BLaER1 treated with 17β-estradiol and CSF1 and Interleukin-3, amounts not matched to agents 10 nM and 100 nM (cell line): Measurements from ENCODE around the gene ZNF236.
"Not testable (repeated sequence)": the region's sequence is repeated elsewhere in the genome, so short reads cannot be mapped to it uniquely, and the experiment has no call there.

ENCODE experiments used
- H3K27ac ChIP-seq, 11 experiments: shearing (Covaris generic); formaldehyde crosslinking; 2 replicates each; pipeline ENCODE4 v1.8.1; 2022
- H3K27me3 ChIP-seq, 11 experiments: shearing (Covaris generic); formaldehyde crosslinking; 2 replicates each; pipeline ENCODE4 v1.8.1; 2022
- H3K36me3 ChIP-seq, 11 experiments: shearing (Covaris generic); formaldehyde crosslinking; 2 replicates each; pipeline ENCODE4 v1.8.1; 2022
- H3K4me1 ChIP-seq, 10 experiments: shearing (Covaris generic); formaldehyde crosslinking; 2 replicates each; pipeline ENCODE4 v1.8.1; 2022
- H3K4me2 ChIP-seq, 11 experiments: shearing (Covaris generic); formaldehyde crosslinking; 2 replicates each; pipeline ENCODE4 v1.8.1; 2022
- H3K4me3 ChIP-seq, 10 experiments: shearing (Covaris generic); formaldehyde crosslinking; 2 replicates each; pipeline ENCODE4 v1.8.1; 2022
- H3K9ac ChIP-seq, 11 experiments: shearing (Covaris generic); formaldehyde crosslinking; 2 replicates each; pipeline ENCODE4 v1.8.1; 2022
- H3K9me3 ChIP-seq, 11 experiments: shearing (Covaris generic); formaldehyde crosslinking; replicated peaks in 1 of 11; 2 replicates each; pipeline ENCODE4 v1.8.1; 2022
- H4K20me1 ChIP-seq, 11 experiments: shearing (Covaris generic); formaldehyde crosslinking; 2 replicates each; pipeline ENCODE4 v1.8.1; 2022
- Cebpa-rat ChIP-seq, 11 experiments: shearing (Covaris generic); IDR thresholded peaks; 2 replicates each; pipeline ENCODE4 v1.8.1; 2022

ZNF236 gene

GRCh38 chr18:77013811-77014521 lies 191.6 kb downstream of the ZNF236 start:
- H3K4me3 ChIP-seq, result no peak overlapping the region
- H3K4me2 ChIP-seq, result peak overlapping the region; percentile 26 to 68 (median 53)
- no peak for TF ChIP-seq Cebpa-rat (IDR thresholded peaks at IDR 0.05)
- H3K27ac ChIP-seq, result peak overlapping the region; percentile 5 to 71 (median 42); a peak in 17 of 22 replicates
- H3K9ac ChIP-seq, result peak overlapping the region in 4 of 11 experiments; percentile 1 to 55 (median 38); a peak in 6 of 22 replicates
- H3K27me3 ChIP-seq, result no peaks in the 10 kb centered on the region
- H4K20me1 ChIP-seq, result peaks cover 56 to 98% (median 85%) of the 10 kb centered on the region in 11 experiments
- H3K9me3 ChIP-seq, result no peaks in the 10 kb centered on the region
- peaks cover 74 to 99% (median 91%) of the 10 kb centered on the region in 11 experiments for H3K36me3 ChIP-seq
- peaks cover 51 to 78% (median 72%) of the 10 kb centered on the region in 10 experiments for H3K4me1 ChIP-seq

GRCh38 chr18:77014538-77014937 lies 192.2 kb downstream of the ZNF236 start:
- Histone ChIP-seq H3K4me3 (no peak overlapping the region), H3K9me3 (peaks cover 0 to 5% (median 0%) of the 10 kb centered on the region in 11 experiments; a peak in 3 of 22 replicates), H3K4me1 (peaks cover 50 to 74% (median 67%) of the 10 kb centered on the region in 10 experiments), H3K9ac (peak overlapping the region in 4 of 11 experiments; percentile 1 to 55 (median 38); a peak in 5 of 22 replicates), H4K20me1 (peaks cover 54 to 98% (median 80%) of the 10 kb centered on the region in 11 experiments), H3K36me3 (peaks cover 80 to 99% (median 93%) of the 10 kb centered on the region in 11 experiments), H3K27ac (peak overlapping the region; percentile 5 to 71 (median 42); a peak in 16 of 22 replicates), H3K4me2 (peak overlapping the region; percentile 26 to 68 (median 53)), H3K27me3 (no peaks in the 10 kb centered on the region)
- no peak for TF ChIP-seq Cebpa-rat (IDR thresholded peaks at IDR 0.05)

GRCh38 chr18:77015169-77015568 lies 192.8 kb downstream of the ZNF236 start:
- Histone ChIP-seq H3K9me3 (peaks cover 0 to 9% (median 0%) of the 10 kb centered on the region in 11 experiments; a peak in 3 of 22 replicates), H3K4me2 (peak overlapping the region in 8 of 11 experiments; percentile 2 to 68 (median 18); a peak in 7 of 22 replicates), H3K4me1 (peaks cover 49 to 74% (median 64%) of the 10 kb centered on the region in 10 experiments), H3K9ac (0 out of 22 replicates have a peak overlapping the region, but pooled peaks of 1 of the 11 experiments have one; percentile 18), H3K27me3 (no peaks in the 10 kb centered on the region), H4K20me1 (peaks cover 49 to 98% (median 83%) of the 10 kb centered on the region in 11 experiments), H3K4me3 (no peak overlapping the region), H3K27ac (peak overlapping the region in 3 of 11 experiments; percentile 13 to 66 (median 27); a peak in 3 of 22 replicates), H3K36me3 (peaks cover 86 to 99% (median 94%) of the 10 kb centered on the region in 11 experiments)
- TF ChIP-seq Cebpa-rat (IDR thresholded peaks at IDR 0.05), result no peak

GRCh38 chr18:77015771-77016710 lies 193.7 kb downstream of the ZNF236 start:
- H3K27me3 ChIP-seq, result no peaks in the 10 kb centered on the region
- H3K4me1 ChIP-seq, result peaks cover 57 to 74% (median 64%) of the 10 kb centered on the region in 10 experiments
- TF ChIP-seq Cebpa-rat (IDR thresholded peaks at IDR 0.05), result no peak
- H3K4me2 ChIP-seq, result peak overlapping the region in 7 of 11 experiments; percentile 2 to 68 (median 14); a peak in 7 of 22 replicates
- H3K4me3 ChIP-seq, result no peak overlapping the region
- no peak overlapping the region for H3K9ac ChIP-seq
- peaks cover 46 to 98% (median 86%) of the 10 kb centered on the region in 11 experiments for H4K20me1 ChIP-seq
- peaks cover 86 to 100% (median 94%) of the 10 kb centered on the region in 11 experiments for H3K36me3 ChIP-seq
- H3K9me3 ChIP-seq, result peaks cover 0 to 9% (median 0%) of the 10 kb centered on the region in 11 experiments; a peak in 3 of 22 replicates
- H3K27ac ChIP-seq, result peak overlapping the region in 2 of 11 experiments; percentile 13 to 66; a peak in 2 of 22 replicates

GRCh38 chr18:77016936-77017335 lies 194.6 kb downstream of the ZNF236 start:
- Histone ChIP-seq H3K4me3 (no peak overlapping the region), H3K4me2 (peak overlapping the region in 2 of 11 experiments; percentile 8 to 14; a peak in 2 of 22 replicates), H3K9ac (no peak overlapping the region), H4K20me1 (peaks cover 47 to 98% (median 87%) of the 10 kb centered on the region in 11 experiments; a peak in 21 of 22 replicates), H3K27me3 (no peaks in the 10 kb centered on the region), H3K9me3 (peaks cover 0 to 9% (median 0%) of the 10 kb centered on the region in 11 experiments; a peak in 3 of 22 replicates), H3K36me3 (peaks cover 78 to 100% (median 88%) of the 10 kb centered on the region in 11 experiments), H3K27ac (no peak overlapping the region), H3K4me1 (peaks cover 60 to 74% (median 65%) of the 10 kb centered on the region in 10 experiments)
- TF ChIP-seq Cebpa-rat (IDR thresholded peaks at IDR 0.05), result no peak

GRCh38 chr18:77017355-77017754 lies 195.0 kb downstream of the ZNF236 start:
- Histone ChIP-seq H3K4me3 (no peak overlapping the region), H3K4me1 (peaks cover 60 to 74% (median 65%) of the 10 kb centered on the region in 10 experiments), H3K4me2 (no peak overlapping the region), H3K9ac (no peak overlapping the region), H4K20me1 (peaks cover 47 to 98% (median 87%) of the 10 kb centered on the region in 11 experiments), H3K27me3 (no peaks in the 10 kb centered on the region), H3K9me3 (peaks cover 0 to 9% (median 0%) of the 10 kb centered on the region in 11 experiments; a peak in 3 of 22 replicates), H3K36me3 (peaks cover 74 to 100% (median 88%) of the 10 kb centered on the region in 11 experiments), H3K27ac (no peak overlapping the region)
- no peak for TF ChIP-seq Cebpa-rat (IDR thresholded peaks at IDR 0.05)

GRCh38 chr18:77018650-77019049 lies 196.3 kb downstream of the ZNF236 start:
- not testable (repeated sequence) for H3K4me2 ChIP-seq

GRCh38 chr18:77019641-77020040 lies 197.3 kb downstream of the ZNF236 start:
- Histone ChIP-seq H3K36me3 (peaks cover 55 to 96% (median 82%) of the 10 kb centered on the region in 11 experiments), H3K9me3 (peaks cover 0 to 9% (median 0%) of the 10 kb centered on the region in 11 experiments; a peak in 4 of 22 replicates), H3K27me3 (no peaks in the 10 kb centered on the region), H3K4me3 (no peak overlapping the region), H3K9ac (no peak overlapping the region), H3K27ac (peak overlapping the region in 3 of 11 experiments; percentile 43 to 72 (median 69); a peak in 1 of 22 replicates), H3K4me1 (peaks cover 60 to 74% (median 65%) of the 10 kb centered on the region in 10 experiments), H4K20me1 (peaks cover 41 to 98% (median 87%) of the 10 kb centered on the region in 11 experiments; a peak in 21 of 22 replicates), H3K4me2 (peak overlapping the region in 3 of 11 experiments; percentile 74 to 90 (median 86); a peak in 4 of 22 replicates)
- no peak for TF ChIP-seq Cebpa-rat (IDR thresholded peaks at IDR 0.05)

More at GRCh38 chr18:77018650-77019049, 196.3 kb downstream of the ZNF236 start:
- not testable (repeated sequence) for H3K27me3 ChIP-seq, H3K27ac ChIP-seq, H3K9me3 ChIP-seq, H3K9ac ChIP-seq, H3K4me3 ChIP-seq
- Histone ChIP-seq H4K20me1 (peaks cover 47 to 98% (median 87%) of the 10 kb centered on the region in 11 experiments), H3K36me3 (peaks cover 61 to 96% (median 82%) of the 10 kb centered on the region in 11 experiments), H3K4me1 (peaks cover 60 to 74% (median 65%) of the 10 kb centered on the region in 10 experiments)
